ENCODE measurements around the gene CIB1. TPM values are rescaled to one million over a fixed set of nuclear protein-coding genes. Genes with fewer than 3 reads are reported as not detected.

CIB1 gene
- total and polyA plus RNA-seq, 7 donors = 18.6 to 436 (median 35.7) TPM

DNA sequence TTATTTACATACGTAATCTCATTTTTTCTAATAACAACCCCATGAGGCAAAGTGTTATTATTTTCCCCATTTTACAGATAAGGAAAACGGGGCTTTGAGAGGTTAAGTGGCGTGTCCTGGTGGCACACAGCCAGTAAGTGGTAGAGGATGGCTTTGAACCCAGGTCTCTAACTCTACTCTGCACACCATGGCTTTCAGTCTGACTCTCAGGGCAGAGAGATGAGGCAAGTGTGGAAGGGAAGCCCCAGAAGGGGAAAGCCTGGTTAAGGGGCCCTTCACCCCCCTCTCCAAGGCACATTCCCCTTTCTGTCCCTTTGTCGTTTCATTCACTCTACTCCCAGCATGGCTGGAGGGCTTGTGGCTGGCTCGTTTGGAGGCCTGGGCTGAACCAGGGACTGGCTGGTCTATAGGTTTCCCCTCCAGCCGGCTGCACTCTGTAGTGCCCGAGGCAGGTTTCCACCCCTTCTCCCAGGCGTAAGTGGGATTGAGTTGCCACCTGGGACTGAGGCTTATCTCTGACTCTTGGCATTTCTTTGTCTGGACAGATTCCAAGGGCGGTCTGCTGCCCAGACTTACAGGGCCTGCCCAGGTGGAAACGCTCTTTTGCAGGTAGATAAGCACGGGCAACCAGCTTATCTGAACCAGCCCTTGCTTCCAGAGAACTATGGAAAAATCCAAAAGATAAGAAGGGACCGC lies 20.5 kb downstream of the CIB1 start:
- no peak for TF ChIP-seq POLR2A (IDR thresholded peaks at IDR 0.05)
- TF ChIP-seq EP300 (IDR thresholded peaks at IDR 0.05) = no peak
- TF ChIP-seq, protein P1, sequence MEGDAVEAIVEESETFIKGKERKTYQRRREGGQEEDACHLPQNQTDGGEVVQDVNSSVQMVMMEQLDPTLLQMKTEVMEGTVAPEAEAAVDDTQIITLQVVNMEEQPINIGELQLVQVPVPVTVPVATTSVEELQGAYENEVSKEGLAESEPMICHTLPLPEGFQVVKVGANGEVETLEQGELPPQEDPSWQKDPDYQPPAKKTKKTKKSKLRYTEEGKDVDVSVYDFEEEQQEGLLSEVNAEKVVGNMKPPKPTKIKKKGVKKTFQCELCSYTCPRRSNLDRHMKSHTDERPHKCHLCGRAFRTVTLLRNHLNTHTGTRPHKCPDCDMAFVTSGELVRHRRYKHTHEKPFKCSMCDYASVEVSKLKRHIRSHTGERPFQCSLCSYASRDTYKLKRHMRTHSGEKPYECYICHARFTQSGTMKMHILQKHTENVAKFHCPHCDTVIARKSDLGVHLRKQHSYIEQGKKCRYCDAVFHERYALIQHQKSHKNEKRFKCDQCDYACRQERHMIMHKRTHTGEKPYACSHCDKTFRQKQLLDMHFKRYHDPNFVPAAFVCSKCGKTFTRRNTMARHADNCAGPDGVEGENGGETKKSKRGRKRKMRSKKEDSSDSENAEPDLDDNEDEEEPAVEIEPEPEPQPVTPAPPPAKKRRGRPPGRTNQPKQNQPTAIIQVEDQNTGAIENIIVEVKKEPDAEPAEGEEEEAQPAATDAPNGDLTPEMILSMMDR (IDR thresholded peaks at IDR 0.05) = no peak
- no peak for TF ChIP-seq POLR2AphosphoS5 (IDR thresholded peaks at IDR 0.05)
- H3K4me3 ChIP-seq = no peak overlapping the region
- WGBS, 2 donors = 23 to 66% methylated on average over 12 of the region's 12 CpGs
- H3K27ac ChIP-seq = peak overlapping the region; percentile 14 to 71 (median 68)
- H3K9me3 ChIP-seq = no peaks in the 10 kb centered on the region
- intact Hi-C loops (cut with DNase I) = no loop called here
- DNase-seq = no peak
- peaks cover 0 to 47% (median 45%) of the 10 kb centered on the region in 4 donors for H3K4me1 ChIP-seq
- no peaks in the 10 kb centered on the region for H3K27me3 ChIP-seq
- H3K36me3 ChIP-seq = peaks cover 4 to 33% (median 9%) of the 10 kb centered on the region in 4 donors

DNA sequence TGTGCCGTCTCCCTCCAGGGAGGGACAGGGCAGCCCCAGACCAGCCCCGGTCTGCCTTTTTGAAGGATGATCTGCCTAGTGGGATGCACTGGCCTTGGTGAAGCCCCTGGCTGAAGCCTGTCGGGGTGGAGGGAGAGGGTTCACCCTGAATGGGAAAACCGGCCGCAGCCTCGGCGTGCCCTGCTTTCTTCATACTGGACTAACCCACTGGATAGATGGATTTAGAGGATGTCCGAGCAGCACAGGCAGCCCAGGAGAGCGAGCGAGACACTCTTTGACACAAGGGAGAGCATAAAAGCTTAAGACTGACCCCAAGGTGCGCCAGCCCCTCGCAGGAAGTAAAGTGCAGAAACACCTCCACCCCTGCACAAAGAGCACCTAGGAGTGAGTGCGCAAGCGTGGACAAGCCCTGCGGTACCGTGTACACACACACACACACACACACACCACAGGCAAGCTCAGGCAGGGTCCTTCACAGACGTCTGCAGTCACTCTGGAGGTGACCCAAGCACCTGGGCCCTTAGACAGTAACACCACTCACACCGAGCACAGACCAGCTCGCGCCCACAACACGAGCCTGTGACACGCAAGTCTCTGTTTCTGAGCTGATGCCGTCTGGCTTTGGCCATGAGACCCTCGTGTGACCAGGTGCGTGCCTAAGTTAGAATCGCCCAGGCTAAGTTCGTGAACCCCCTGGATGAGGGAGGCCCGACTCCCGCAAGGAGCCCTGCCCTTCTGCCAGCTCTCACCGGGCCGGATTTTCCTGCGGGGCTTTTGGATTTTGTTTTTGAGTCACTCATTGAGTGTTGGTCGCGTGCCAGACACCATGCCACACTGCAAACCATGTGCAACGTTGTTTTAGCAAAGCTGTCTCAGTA lies 21.3 kb downstream of the CIB1 start:
- TF ChIP-seq POLR2A (IDR thresholded peaks at IDR 0.05) = no peak
- no peak for TF ChIP-seq EP300 (IDR thresholded peaks at IDR 0.05)
- TF ChIP-seq POLR2AphosphoS5 (IDR thresholded peaks at IDR 0.05) = no peak
- TF ChIP-seq, protein P1 (IDR thresholded peaks at IDR 0.05) = no peak
- Histone ChIP-seq H3K9me3 (no peaks in the 10 kb centered on the region), H3K4me1 (peaks cover 0 to 48% (median 45%) of the 10 kb centered on the region in 4 donors), H3K27ac (peak overlapping the region in 3 of 4 donors; percentile 68 to 71 (median 69)), H3K27me3 (no peaks in the 10 kb centered on the region), H3K36me3 (peaks cover 1 to 27% (median 5%) of the 10 kb centered on the region in 4 donors), H3K4me3 (no peak overlapping the region)
- WGBS, 2 donors = 65 to 81% methylated on average over 35 of the region's 35 CpGs
- intact Hi-C loops (cut with DNase I) = no loop called here
- no peak for DNase-seq

DNA sequence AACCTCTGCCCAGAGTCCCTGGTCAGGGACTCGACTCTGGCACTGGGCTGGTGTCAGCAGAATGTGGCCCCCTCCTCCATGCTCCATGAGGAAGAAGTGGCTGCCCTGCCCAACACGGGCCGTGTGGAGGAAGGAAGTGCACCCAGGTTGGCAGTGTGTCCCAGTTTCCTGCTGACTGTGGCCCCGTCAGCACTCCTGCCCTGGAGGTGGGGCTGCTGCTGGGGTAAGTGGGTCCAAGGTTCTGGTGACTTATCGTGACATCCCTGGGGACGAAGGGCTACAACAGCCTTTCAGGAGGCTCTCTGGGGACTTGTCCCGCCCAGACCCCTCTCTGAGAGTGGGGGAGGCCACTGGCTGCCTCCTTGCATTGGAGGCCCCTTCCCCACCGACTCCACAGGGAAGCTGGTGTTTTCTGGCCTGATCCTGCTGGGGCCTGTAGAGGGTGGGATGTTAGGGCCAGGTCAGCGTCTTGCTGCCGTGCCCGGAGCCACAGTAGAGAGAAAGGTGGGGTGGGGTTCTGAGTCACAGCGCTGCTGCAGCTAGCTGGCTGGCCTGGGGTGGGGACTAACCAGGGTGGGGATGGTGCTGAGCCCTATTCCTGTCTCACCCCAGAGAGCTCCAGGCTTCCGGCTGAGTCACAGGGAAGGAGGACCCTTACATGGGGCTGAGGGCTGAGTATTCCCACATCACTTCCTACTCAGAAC lies 22.1 kb downstream of the CIB1 start:
- intact Hi-C loops (cut with DNase I) = no loop called here
- peaks cover 0 to 29% (median 4%) of the 10 kb centered on the region in 4 donors for H3K36me3 ChIP-seq
- no peaks in the 10 kb centered on the region for H3K27me3 ChIP-seq
- H3K4me3 ChIP-seq = peak overlapping the region in 1 of 4 donors; percentile 2
- H3K9me3 ChIP-seq = no peaks in the 10 kb centered on the region
- peaks cover 0 to 56% (median 45%) of the 10 kb centered on the region in 4 donors for H3K4me1 ChIP-seq
- peak overlapping the region; percentile 52 to 71 (median 68) for H3K27ac ChIP-seq
- TF ChIP-seq, protein P1 (IDR thresholded peaks at IDR 0.05) = no peak
- TF ChIP-seq POLR2AphosphoS5 (IDR thresholded peaks at IDR 0.05) = no peak
- peak in 1 of 2 donors; percentile 18 for TF ChIP-seq POLR2A (IDR thresholded peaks at IDR 0.05)
- WGBS, 2 donors = 13 to 45% methylated on average over 13 of the region's 13 CpGs
- no peak for DNase-seq

DNA sequence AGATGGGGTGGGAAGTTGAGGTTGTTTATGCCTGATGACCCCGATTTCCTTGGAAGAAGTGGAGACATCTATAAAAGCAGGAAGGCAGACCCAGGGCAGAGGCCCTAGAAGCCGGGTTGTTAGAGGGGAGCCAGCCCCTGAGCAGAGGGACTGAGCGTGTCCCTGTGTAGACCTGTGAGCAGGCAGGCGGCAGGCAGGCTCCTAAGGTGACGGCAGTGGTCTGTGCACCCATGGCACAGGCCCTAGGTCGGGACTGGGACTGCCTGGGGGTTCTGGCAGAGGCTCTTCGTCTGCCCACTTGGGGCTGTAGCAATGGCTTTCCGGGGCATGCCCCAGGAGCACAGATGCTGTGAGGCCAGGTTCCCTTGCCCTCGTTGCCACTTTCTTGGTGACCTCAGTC lies 22.7 kb downstream of the CIB1 start:
- WGBS, 2 donors = 73 to 85% methylated on average over 9 of the region's 9 CpGs
- DNase-seq = no peak
- peak overlapping the region; percentile 52 to 71 (median 68) for H3K27ac ChIP-seq
- H3K4me1 ChIP-seq = peaks cover 0 to 58% (median 48%) of the 10 kb centered on the region in 4 donors
- intact Hi-C loops (cut with DNase I) = no loop called here
- peaks cover 0 to 35% (median 4%) of the 10 kb centered on the region in 4 donors for H3K36me3 ChIP-seq
- H3K9me3 ChIP-seq = no peaks in the 10 kb centered on the region
- TF ChIP-seq, protein P1 (IDR thresholded peaks at IDR 0.05) = no peak
- TF ChIP-seq POLR2AphosphoS5 (IDR thresholded peaks at IDR 0.05) (no peak), POLR2A (IDR thresholded peaks at IDR 0.05) (no peak), EP300 (IDR thresholded peaks at IDR 0.05) (no peak)
- no peaks in the 10 kb centered on the region for H3K27me3 ChIP-seq
- H3K4me3 ChIP-seq = peak overlapping the region in 1 of 4 donors; percentile 2
